NCI-H2081 (cell line): ENCODE measurements around the gene GZMB.
"Not testable (repeated sequence)": the region's sequence is repeated elsewhere in the genome, so short reads cannot be mapped to it uniquely, and the experiment has no call there.

Experiments
- DNase-seq, 2 experiments: peaks; one replicate each; lab custom pipeline; 2025; lab: John Stamatoyannopoulos, UW

Gene GZMB

GRCh38 chr14:24630872-24631477, 3.0 kb downstream of the GZMB start:
- peak; percentile 85 to 96 for DNase-seq

- DNase-seq: no peak
These were observed 3.7 kb downstream of the GZMB start for GRCh38 chr14:24630087-24630871.

GRCh38 chr14:24629521-24629920, 4.5 kb downstream of the GZMB start:
- DNase-seq: no peak

GRCh38 chr14:24613747-24614146, 20.2 kb downstream of the GZMB start:
- DNase-seq: no peak

- no peak for DNase-seq
These were observed 20.7 kb downstream of the GZMB start for GRCh38 chr14:24613241-24613640.

GRCh38 chr14:24612196-24612595, 21.8 kb downstream of the GZMB start:
- DNase-seq: peak in 1 of 2 experiments; percentile 10

- no peak for DNase-seq
These were observed 24.2 kb downstream of the GZMB start, which contains the start of gene GZMH for GRCh38 chr14:24609655-24610344. Gene GZMH, minus strand, starts transcription at chr14:24609685. Its CDS starts 72 bp downstream, at chr14:24609613.

GRCh38 chr14:24607635-24608514, 26.1 kb downstream of the GZMB start:
- no peak for DNase-seq

- DNase-seq: no peak
These were observed 26.9 kb downstream of the GZMB start for GRCh38 chr14:24607081-24607480.

- no peak for DNase-seq
These were observed 27.7 kb downstream of the GZMB start for GRCh38 chr14:24606297-24606696.

GRCh38 chr14:24605435-24606190, 28.4 kb downstream of the GZMB start:
- DNase-seq: peak; percentile 13

GRCh38 chr14:24597403-24597802, 36.6 kb downstream of the GZMB start:
- DNase-seq: no peak

GRCh38 chr14:24595073-24595808, 38.7 kb downstream of the GZMB start:
- DNase-seq: no peak

- DNase-seq: not testable (repeated sequence)
These were observed 43.0 kb downstream of the GZMB start for GRCh38 chr14:24591004-24591403.

- not testable (repeated sequence) for DNase-seq
These were observed 49.6 kb downstream of the GZMB start for GRCh38 chr14:24584402-24584801.
